Caco-2 (cell line): ENCODE data around the gene SSX2IP. TPM values are rescaled to one million over a fixed set of nuclear protein-coding genes. Genes with fewer than 3 reads are reported as not detected.

Experiments used
- BruUV-seq: library from RNA; stranded (reverse); fragments of 400-500 nt; replicated peaks from 2 replicates; lab custom pipeline; 2021; lab: Mats Ljungman, UMichigan
- CTCF ChIA-PET: fragments of 300-600 bp; sonication (Branson Sonifier 250); formaldehyde crosslinking; loops from one replicate; lab custom pipeline; 2022; ENCODE audit warnings: antibody characterized with exemption; lab: Charles Lee
- POLR2A ChIA-PET: fragments of 300-600 bp; sonication (Branson Sonifier 250); formaldehyde crosslinking; loops from one replicate; lab custom pipeline; 2022; ENCODE audit warnings: antibody characterized with exemption; lab: Charles Lee
- DNase-seq, 2 experiments: peaks; one replicate each; pipeline versions ENCODE4 v3.0.0 to v3.0.0-alpha.2; 2020 to 2022
- H3K27me3 ChIP-seq: replicated peaks from 2 replicates; pipeline ENCODE4 v1.6.0; 2011; ENCODE audit warnings: low read length; ENCODE audit not compliant: control insufficient read depth, insufficient read depth
- H3K36me3 ChIP-seq: 2 replicates; pipeline ENCODE4 v1.5.1; 2011; ENCODE audit warnings: low read length; ENCODE audit not compliant: control insufficient read depth, insufficient read depth
- H3K4me1 ChIP-seq: fragments of 250-450 bp; sonication (Bioruptor Pico); 2 replicates; pipeline ENCODE4 v1.5.1; 2020; ENCODE audit warnings: mild to moderate bottlenecking
- H3K4me3 ChIP-seq: 2 replicates; pipeline ENCODE4 v1.5.1; 2011; ENCODE audit warnings: low read depth, mild to moderate bottlenecking, control low read depth, low read length
- H3K9me3 ChIP-seq: fragments of 250-450 bp; sonication (Bioruptor Pico); 2 replicates; pipeline ENCODE4 v1.5.1; 2020; ENCODE audit warnings: mild to moderate bottlenecking, moderate library complexity
- H3K27ac Mint-ChIP-seq: one replicate; pipeline ENCODE4 v1.8.0; 2022; ENCODE audit warnings: mixed read lengths; ENCODE audit not compliant: unreplicated experiment
- H3K27me3 Mint-ChIP-seq: one replicate; pipeline ENCODE4 v1.8.0; 2022; ENCODE audit warnings: mixed read lengths; ENCODE audit not compliant: insufficient read depth, unreplicated experiment
- H3K36me3 Mint-ChIP-seq: one replicate; pipeline ENCODE4 v1.8.0; 2022; ENCODE audit warnings: mild to moderate bottlenecking, mixed read lengths; ENCODE audit not compliant: insufficient read depth, unreplicated experiment
- H3K4me1 Mint-ChIP-seq: one replicate; pipeline ENCODE4 v1.8.0; 2022; ENCODE audit warnings: low read depth, mixed read lengths; ENCODE audit not compliant: unreplicated experiment
- H3K4me3 Mint-ChIP-seq: one replicate; pipeline ENCODE4 v1.8.0; 2022; ENCODE audit warnings: mild to moderate bottlenecking, moderate library complexity, mixed read lengths; ENCODE audit not compliant: unreplicated experiment
- H3K9me3 Mint-ChIP-seq: one replicate; pipeline ENCODE4 v1.8.0; 2022; ENCODE audit warnings: mixed read lengths; ENCODE audit not compliant: unreplicated experiment
- CTCF ChIP-seq, 2 experiments: fragments of 200-600 bp in 1 of 2; IDR thresholded peaks; 1 replicate in 1 of 2; 2 replicates in 1 of 2; pipeline versions ENCODE4 v1.5.1 to v1.8.0; 2011 to 2022; ENCODE audit warnings: antibody characterized with exemption in 1 of 2, control low read depth in 1 of 2, inconsistent platforms in 1 of 2, low read depth in 1 of 2, low read length in 1 of 2, mild to moderate bottlenecking in 1 of 2, moderate library complexity in 1 of 2; ENCODE audit not compliant: insufficient read depth in 1 of 2, severe bottlenecking in 1 of 2, unreplicated experiment in 1 of 2
- intact Hi-C: fragments of 100-400 bp; cut with micrococcal nuclease; formaldehyde crosslinking; loops from one replicate; pipeline ENCODE4 v1.10.0; 2022; ENCODE audit not compliant: unreplicated experiment
- total RNA-seq: library from RNA; stranded (reverse); gene quantifications from 2 replicates; pipeline ENCODE4 v1.2.3, GENCODE V29; 2022

The SSX2IP gene
- total RNA-seq, 1 experiment from 2014 or later: 15.3 TPM

- POLR2A ChIA-PET: no interaction called here
- CTCF ChIA-PET: no interaction called here
- no peak for DNase-seq
- Mint-ChIP-seq H3K36me3 (peaks cover 5% of the 10 kb centered on the region), H3K9me3 (no peaks in the 10 kb centered on the region), H3K27me3 (no peaks in the 10 kb centered on the region), H3K4me3 (peak overlapping the region; percentile 8), H3K4me1 (peaks cover 5% of the 10 kb centered on the region), H3K27ac (no peak overlapping the region)
- H3K27me3 ChIP-seq: no peaks in the 10 kb centered on the region
- intact Hi-C loops: no loop called here
- BruUV-seq: no TSS peak
- no peaks in the 10 kb centered on the region for H3K36me3 ChIP-seq
- peaks cover 16% of the 10 kb centered on the region for H3K4me1 ChIP-seq
- H3K9me3 ChIP-seq: no peaks in the 10 kb centered on the region
- no peak for TF ChIP-seq CTCF (IDR thresholded peaks at IDR 0.05; ENCODE audit: insufficient read depth in 1 of 2, low read depth in 1 of 2, low read length in 1 of 2, severe bottlenecking in 1 of 2, unreplicated experiment in 1 of 2)
- no peak overlapping the region for H3K4me3 ChIP-seq
Observed at GRCh38 chr1:84635429-84635828, 54.8 kb downstream of the SSX2IP start.

GRCh38 chr1:84634536-84635205 lies 55.6 kb downstream of the SSX2IP start:
- Histone ChIP-seq H3K4me3 (no peak overlapping the region), H3K27me3 (no peaks in the 10 kb centered on the region), H3K4me1 (peaks cover 16% of the 10 kb centered on the region), H3K9me3 (no peaks in the 10 kb centered on the region), H3K36me3 (no peaks in the 10 kb centered on the region)
- H3K4me3 Mint-ChIP-seq: peak overlapping the region; percentile 8
- H3K27me3 Mint-ChIP-seq: no peaks in the 10 kb centered on the region
- TF ChIP-seq CTCF (IDR thresholded peaks at IDR 0.05; ENCODE audit: insufficient read depth in 1 of 2, low read depth in 1 of 2, low read length in 1 of 2, severe bottlenecking in 1 of 2, unreplicated experiment in 1 of 2): no peak
- intact Hi-C loops: no loop called here
- H3K4me1 Mint-ChIP-seq: peaks cover 5% of the 10 kb centered on the region
- peaks cover 5% of the 10 kb centered on the region for H3K36me3 Mint-ChIP-seq
- CTCF ChIA-PET: no interaction called here
- no TSS peak for BruUV-seq
- no peaks in the 10 kb centered on the region for H3K9me3 Mint-ChIP-seq
- DNase-seq: peak; percentile 65 to 83
- no peak overlapping the region for H3K27ac Mint-ChIP-seq
- POLR2A ChIA-PET: no interaction called here

GRCh38 chr1:84632673-84633434 lies 57.4 kb downstream of the SSX2IP start:
- no peaks in the 10 kb centered on the region for H3K27me3 Mint-ChIP-seq
- no peaks in the 10 kb centered on the region for H3K36me3 ChIP-seq
- no peak for DNase-seq
- no peak overlapping the region for H3K4me3 ChIP-seq
- H3K27me3 ChIP-seq: no peaks in the 10 kb centered on the region
- H3K27ac Mint-ChIP-seq: no peak overlapping the region
- BruUV-seq: no TSS peak
- H3K4me1 Mint-ChIP-seq: peaks cover 5% of the 10 kb centered on the region
- CTCF ChIA-PET: no interaction called here
- POLR2A ChIA-PET: no interaction called here
- no peak overlapping the region for H3K4me3 Mint-ChIP-seq
- H3K36me3 Mint-ChIP-seq: peaks cover 5% of the 10 kb centered on the region
- H3K9me3 ChIP-seq: no peaks in the 10 kb centered on the region
- TF ChIP-seq CTCF (IDR thresholded peaks at IDR 0.05; ENCODE audit: insufficient read depth in 1 of 2, low read depth in 1 of 2, low read length in 1 of 2, severe bottlenecking in 1 of 2, unreplicated experiment in 1 of 2): no peak
- intact Hi-C loops: no loop called here
- no peaks in the 10 kb centered on the region for H3K9me3 Mint-ChIP-seq
- peaks cover 16% of the 10 kb centered on the region for H3K4me1 ChIP-seq
